ENCODE results near the gene RTBDN. TPM values are rescaled to one million over a fixed set of nuclear protein-coding genes. Genes with fewer than 3 reads are reported as not detected.
A peak's percentile ranks its signal among the peaks of the same experiment; 100 is the strongest.
"Not testable (repeated sequence)": the region's sequence is repeated elsewhere in the genome, so short reads cannot be mapped to it uniquely, and the experiment has no call there.

RTBDN gene
- total RNA-seq, 1 donor from 2014 or later, result not detected

DNA sequence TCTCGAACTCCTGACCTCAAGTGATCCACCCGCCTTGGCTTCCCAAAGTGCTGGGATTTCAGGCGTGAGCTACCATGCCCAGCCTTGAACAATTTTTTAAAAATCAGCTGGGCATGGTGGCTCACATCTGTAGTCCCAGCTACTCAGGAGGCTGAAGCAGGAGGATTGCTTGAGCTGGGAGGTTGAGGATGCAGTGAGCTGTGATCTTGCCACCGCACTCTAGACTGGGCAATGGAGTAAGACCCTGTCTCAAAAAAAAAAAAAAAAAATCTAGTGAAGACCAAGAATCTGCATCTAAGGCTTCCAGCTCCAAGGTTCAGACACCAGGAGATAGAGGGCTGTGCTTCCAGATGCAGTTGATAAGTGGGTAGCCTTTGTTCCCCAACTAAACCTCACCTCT lies 29.8 kb upstream of the RTBDN start:
- TF ChIP-seq, protein P1, sequence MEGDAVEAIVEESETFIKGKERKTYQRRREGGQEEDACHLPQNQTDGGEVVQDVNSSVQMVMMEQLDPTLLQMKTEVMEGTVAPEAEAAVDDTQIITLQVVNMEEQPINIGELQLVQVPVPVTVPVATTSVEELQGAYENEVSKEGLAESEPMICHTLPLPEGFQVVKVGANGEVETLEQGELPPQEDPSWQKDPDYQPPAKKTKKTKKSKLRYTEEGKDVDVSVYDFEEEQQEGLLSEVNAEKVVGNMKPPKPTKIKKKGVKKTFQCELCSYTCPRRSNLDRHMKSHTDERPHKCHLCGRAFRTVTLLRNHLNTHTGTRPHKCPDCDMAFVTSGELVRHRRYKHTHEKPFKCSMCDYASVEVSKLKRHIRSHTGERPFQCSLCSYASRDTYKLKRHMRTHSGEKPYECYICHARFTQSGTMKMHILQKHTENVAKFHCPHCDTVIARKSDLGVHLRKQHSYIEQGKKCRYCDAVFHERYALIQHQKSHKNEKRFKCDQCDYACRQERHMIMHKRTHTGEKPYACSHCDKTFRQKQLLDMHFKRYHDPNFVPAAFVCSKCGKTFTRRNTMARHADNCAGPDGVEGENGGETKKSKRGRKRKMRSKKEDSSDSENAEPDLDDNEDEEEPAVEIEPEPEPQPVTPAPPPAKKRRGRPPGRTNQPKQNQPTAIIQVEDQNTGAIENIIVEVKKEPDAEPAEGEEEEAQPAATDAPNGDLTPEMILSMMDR (IDR thresholded peaks at IDR 0.05), result no peak
- intact Hi-C loops (cut with DNase I), result no loop called here
- DNase-seq (ENCODE audit: low spot score in 2 of 2), result no peak
- Histone ChIP-seq H3K4me1 (peaks cover 0 to 3% of the 10 kb centered on the region in 2 donors), H3K4me3 (no peak overlapping the region), H3K36me3 (no peaks in the 10 kb centered on the region), H3K9me3 (no peaks in the 10 kb centered on the region), H3K27ac (no peak overlapping the region), H3K27me3 (no peaks in the 10 kb centered on the region)

DNA sequence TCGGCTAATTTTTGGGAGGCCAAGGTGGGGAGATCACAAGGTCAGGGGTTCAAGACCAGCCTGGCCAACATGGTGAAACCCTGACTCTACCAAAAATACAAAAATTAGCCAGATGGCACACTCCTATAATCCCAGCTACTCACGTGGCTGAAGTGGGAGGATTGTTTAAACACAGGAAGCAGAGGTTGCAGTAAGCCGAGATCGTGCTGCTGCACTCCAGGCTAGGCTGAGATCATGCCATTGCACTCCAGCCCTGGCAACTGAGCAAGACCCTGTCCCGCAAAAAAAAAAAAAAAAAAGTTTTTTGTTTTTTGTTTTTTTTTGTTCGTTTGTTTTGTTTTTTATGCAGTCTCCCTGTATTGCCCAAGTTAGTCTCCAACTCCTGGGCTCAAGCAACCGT lies 25.2 kb upstream of the RTBDN start:
- intact Hi-C loops (cut with DNase I), result no loop called here
- Histone ChIP-seq H3K9me3 (no peaks in the 10 kb centered on the region), H3K4me1 (no peaks in the 10 kb centered on the region), H3K36me3 (no peaks in the 10 kb centered on the region), H3K27me3 (no peaks in the 10 kb centered on the region), H3K4me3 (no peak overlapping the region), H3K27ac (no peak overlapping the region)
- DNase-seq (ENCODE audit: low spot score in 2 of 2), result no peak
- TF ChIP-seq, protein P1 (IDR thresholded peaks at IDR 0.05), result no peak

DNA sequence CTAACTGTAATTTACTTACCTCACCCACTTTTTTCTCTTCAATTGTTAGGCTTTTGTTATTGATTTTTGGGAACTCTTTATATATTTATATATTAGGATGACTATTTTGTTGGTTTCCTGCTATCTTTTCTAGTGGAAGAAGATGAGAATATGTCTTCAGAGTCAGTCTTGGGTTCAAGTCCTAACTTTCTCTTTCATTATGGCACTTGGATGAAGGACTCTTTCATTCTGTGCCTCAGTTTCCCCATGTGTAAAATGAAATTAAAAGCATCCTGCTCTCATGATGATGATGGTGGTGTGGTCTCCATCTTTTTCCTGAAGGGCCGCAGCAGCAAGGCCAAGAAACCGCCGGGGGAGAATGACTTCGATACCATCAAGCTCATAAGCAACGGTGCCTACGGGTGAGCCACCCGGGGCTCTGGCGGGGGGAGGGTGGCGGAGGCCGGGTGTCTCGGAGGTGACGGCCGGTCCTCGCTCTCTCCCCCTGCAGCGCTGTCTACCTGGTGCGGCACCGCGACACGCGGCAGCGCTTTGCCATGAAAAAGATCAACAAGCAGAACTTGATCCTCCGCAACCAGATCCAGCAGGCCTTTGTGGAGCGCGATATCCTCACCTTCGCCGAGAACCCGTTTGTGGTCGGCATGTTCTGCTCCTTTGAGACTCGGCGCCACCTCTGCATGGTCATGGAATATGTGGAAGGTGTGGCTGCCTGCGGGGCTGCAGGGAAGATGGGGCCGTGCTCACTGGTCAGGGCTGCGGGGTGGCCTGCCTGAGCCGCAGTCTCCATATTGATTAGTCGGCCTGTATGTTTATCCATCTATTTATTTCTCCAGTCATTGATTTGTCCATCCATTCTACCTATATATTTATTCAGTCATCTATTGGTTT lies 23.9 kb upstream of the RTBDN start:
- Histone ChIP-seq H3K36me3 (no peaks in the 10 kb centered on the region), H3K27me3 (no peaks in the 10 kb centered on the region), H3K9me3 (no peaks in the 10 kb centered on the region), H3K27ac (no peak overlapping the region), H3K4me3 (no peak overlapping the region), H3K4me1 (no peaks in the 10 kb centered on the region)
- intact Hi-C loops (cut with DNase I), result no loop called here
- TF ChIP-seq, protein P1 (IDR thresholded peaks at IDR 0.05), result no peak
- DNase-seq (ENCODE audit: low spot score in 2 of 2), result no peak

DNA sequence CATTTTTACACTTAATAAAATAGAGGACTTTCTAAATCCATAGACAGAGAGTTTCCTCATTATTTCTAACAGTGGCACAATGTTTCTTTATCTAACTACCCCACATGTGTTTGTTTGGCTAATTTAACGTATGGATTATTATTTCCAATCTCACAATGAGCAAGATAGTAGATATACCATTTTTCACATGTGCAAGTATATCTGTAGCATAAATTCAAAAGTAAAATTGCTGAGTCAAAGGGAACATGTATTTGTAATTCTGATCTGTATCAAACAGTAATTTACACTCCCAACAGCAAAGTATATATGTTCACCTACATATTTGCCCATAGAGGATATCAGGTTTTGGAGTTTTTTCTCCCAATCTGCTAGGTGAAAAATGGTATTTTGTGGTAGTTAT lies 22.3 kb upstream of the RTBDN start:
- no peaks in the 10 kb centered on the region for H3K36me3 ChIP-seq
- TF ChIP-seq, protein P1 (IDR thresholded peaks at IDR 0.05), result no peak
- H3K9me3 ChIP-seq, result no peaks in the 10 kb centered on the region
- intact Hi-C loops (cut with DNase I), result no loop called here
- no peak for DNase-seq (ENCODE audit: low spot score in 2 of 2)
- H3K4me3 ChIP-seq, result no peak overlapping the region
- no peaks in the 10 kb centered on the region for H3K27me3 ChIP-seq
- no peaks in the 10 kb centered on the region for H3K4me1 ChIP-seq
- no peak overlapping the region for H3K27ac ChIP-seq

DNA sequence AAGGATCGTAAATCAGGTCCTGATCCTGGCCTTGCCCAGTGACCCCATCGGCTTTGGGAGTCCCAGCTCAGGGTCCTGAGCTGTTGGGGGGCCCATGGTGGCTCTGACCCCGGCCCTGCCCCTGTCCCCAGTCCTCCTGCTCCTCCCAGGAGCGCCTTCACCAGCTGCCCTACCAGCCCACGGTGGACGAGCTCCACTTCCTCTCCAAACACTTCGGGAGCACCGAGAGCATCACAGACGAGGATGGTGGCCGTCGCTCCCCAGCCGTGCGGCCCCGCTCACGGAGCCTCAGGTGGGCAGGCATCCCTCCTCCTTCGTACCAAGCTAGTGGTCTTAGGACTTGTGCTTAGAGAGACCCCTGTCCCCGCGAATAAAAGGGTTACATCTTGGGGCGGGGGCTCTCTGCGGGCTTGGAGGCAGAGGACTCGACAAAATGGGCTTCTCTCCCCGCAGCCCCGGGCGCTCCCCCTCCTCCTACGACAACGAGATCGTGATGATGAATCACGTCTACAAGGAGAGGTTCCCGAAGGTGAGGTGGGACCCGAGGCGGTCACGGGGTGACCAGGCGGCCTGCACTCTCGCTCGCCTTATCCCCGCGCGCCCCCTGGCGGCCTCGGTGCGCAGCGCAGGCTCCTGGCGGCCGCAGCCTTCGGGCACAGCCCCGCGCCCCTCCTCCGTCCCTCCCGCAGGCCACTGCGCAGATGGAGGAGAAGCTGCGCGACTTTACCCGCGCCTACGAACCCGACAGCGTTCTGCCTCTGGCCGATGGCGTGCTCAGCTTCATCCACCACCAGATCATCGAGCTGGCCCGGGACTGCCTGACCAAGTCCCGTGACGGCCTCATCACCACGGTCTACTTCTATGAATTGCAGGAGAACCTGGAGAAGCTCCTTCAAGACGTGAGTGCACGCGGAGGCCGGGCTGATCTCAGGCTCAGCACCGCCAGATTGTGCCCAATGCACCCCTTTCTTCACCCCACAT lies 13.1 kb upstream of the RTBDN start:
- TF ChIP-seq, protein P1 (IDR thresholded peaks at IDR 0.05), result peak; percentile 99 to 100 (median 100)
- Histone ChIP-seq H3K27me3 (no peaks in the 10 kb centered on the region), H3K27ac (no peak overlapping the region), H3K4me1 (peaks cover 0 to 9% of the 10 kb centered on the region in 2 donors), H3K9me3 (no peaks in the 10 kb centered on the region), H3K4me3 (peak overlapping the region in 1 of 2 donors; percentile 42), H3K36me3 (no peaks in the 10 kb centered on the region)
- DNase-seq (ENCODE audit: low spot score in 2 of 2), result peak; percentile 43 to 93
- intact Hi-C loops (cut with DNase I), result loop anchor here (1.0 to 2.0 kb wide), 4 partner anchors 33 to 171 kb away; partner anchors contain the start of genes DNASE2 and RNASEH2A

DNA sequence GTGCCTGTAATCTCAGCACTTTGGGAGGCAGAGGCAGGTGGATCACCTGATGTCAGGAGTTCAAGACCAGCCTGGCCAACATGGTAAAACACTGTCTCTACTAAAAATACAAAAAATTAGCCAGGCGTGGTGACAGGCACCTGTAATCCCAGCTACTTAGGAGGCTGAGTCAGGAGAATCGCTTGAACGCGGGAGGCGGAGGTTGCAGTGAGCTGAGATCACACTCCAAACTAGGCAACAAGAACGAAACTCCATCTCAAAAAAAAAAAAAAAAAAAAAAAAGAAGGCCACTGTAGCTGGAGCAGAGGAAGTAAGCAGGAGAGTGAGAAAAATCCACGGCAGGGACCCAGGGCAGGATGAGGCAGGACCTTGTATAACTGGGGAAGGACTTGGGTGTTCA lies 12.2 kb upstream of the RTBDN start:
- not testable (repeated sequence) for H3K4me1 ChIP-seq; H3K36me3 ChIP-seq; DNase-seq (ENCODE audit: low spot score in 2 of 2); H3K4me3 ChIP-seq; H3K27me3 ChIP-seq; H3K9me3 ChIP-seq; H3K27ac ChIP-seq
- intact Hi-C loops (cut with DNase I), result loop anchor here (1.0 to 2.0 kb wide), 4 partner anchors 34 to 170 kb away; partner anchors contain the start of genes DNASE2 and RNASEH2A

Data from ascending aorta (tissue), 2 donors.